ENCODE measurements around the gene CCDC142. TPM values are rescaled to one million over a fixed set of nuclear protein-coding genes. Genes with fewer than 3 reads are reported as not detected.

CCDC142 gene
- total RNA-seq, 1 experiment from 2014 or later: 24.2 TPM

DNA sequence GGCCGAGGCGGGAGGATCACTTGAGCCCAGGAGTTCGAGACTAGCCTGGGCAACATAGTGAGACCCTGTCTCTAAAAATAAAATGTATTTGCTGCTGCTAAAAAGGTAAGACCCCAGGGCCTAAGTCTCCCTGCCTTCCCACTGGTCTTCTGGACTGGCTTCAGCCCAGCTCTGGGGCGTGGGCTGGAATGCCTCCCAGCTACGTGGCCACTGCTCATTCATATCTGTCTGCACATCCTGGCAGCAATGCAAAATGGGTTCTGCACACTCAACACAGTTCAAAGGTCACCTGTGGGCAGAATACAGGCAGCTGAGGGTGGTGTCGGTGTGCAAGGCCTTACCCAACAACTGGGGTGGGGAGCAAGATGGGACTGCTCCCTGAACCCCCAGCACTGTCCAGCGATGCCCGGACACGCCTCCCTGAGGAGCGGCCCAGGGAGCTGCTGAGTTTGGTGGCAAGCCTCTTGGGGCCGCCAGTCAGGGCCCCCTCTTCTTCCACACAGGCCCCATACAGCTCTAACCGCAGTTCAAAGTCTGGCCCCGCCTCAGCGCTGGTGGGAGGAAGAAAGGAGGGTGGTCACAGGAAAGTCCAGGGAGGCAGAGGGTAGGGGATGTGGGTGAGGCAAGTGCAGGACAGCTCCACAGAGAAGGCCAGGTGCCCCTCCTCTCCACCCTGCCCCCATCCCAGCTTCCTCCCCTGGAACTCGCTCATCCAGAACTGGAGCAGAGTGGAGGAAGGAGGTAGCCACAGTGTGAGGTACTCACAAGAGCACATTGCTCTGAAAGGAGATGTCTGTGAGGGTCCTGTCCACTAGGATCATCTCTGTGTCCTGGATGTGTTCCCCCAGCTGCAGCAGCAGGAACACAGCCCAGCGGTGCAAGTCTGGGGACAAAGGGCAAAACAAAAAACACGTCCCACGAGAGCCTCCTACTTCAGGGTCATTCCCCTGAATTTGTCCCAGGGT, 53.0 kb downstream of the CCDC142 start:
- H3K4me3 ChIP-seq (ENCODE audit: low read depth in 2 of 2, low read length in 2 of 2): no peak overlapping the region
- intact Hi-C loops (cut with micrococcal nuclease; ENCODE audit: unreplicated experiment): no loop called here
- H3K4me1 ChIP-seq (ENCODE audit: control insufficient read depth, insufficient read depth, low read length): peaks cover 3% of the 10 kb centered on the region; the same call in 1 of the 2 replicates
- in situ Hi-C loops (cut with HindIII; ENCODE audit: low pct_unique_long_range_greater_than_20kb, low sequenced_read_pairs): no loop called here
- DNase-seq (ENCODE audit: low read depth, low spot score) (no peak), ATAC-seq (no peak)
- ChIA-PET CTCF (interaction anchor here (0.7 kb wide), 1 partner anchor 26 kb away, joined by 3 read pairs; no protein-coding TSS in a partner anchor), POLR2A (no interaction called here)
- H3K27me3 ChIP-seq (ENCODE audit: control insufficient read depth, insufficient read depth, low read length): no peaks in the 10 kb centered on the region
- peaks cover 7% of the 10 kb centered on the region for H3K36me3 ChIP-seq (ENCODE audit: control insufficient read depth, insufficient read depth, low read length)
- TF ChIP-seq, protein P1, sequence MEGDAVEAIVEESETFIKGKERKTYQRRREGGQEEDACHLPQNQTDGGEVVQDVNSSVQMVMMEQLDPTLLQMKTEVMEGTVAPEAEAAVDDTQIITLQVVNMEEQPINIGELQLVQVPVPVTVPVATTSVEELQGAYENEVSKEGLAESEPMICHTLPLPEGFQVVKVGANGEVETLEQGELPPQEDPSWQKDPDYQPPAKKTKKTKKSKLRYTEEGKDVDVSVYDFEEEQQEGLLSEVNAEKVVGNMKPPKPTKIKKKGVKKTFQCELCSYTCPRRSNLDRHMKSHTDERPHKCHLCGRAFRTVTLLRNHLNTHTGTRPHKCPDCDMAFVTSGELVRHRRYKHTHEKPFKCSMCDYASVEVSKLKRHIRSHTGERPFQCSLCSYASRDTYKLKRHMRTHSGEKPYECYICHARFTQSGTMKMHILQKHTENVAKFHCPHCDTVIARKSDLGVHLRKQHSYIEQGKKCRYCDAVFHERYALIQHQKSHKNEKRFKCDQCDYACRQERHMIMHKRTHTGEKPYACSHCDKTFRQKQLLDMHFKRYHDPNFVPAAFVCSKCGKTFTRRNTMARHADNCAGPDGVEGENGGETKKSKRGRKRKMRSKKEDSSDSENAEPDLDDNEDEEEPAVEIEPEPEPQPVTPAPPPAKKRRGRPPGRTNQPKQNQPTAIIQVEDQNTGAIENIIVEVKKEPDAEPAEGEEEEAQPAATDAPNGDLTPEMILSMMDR (IDR thresholded peaks at IDR 0.05): no peak
- no peak for TF ChIP-seq SIN3A (IDR thresholded peaks at IDR 0.05; ENCODE audit: borderline replicate concordance, insufficient read depth, low read depth, low read length)
- no peak for TF ChIP-seq POLR2AphosphoS5 (IDR thresholded peaks at IDR 0.05; ENCODE audit: low read depth, low read length)
- no TSS peak for BruUV-seq (replicated peaks)
- H3K27ac ChIP-seq (ENCODE audit: low read length): no peak overlapping the region
- H3K9me3 ChIP-seq (ENCODE audit: control insufficient read depth, insufficient read depth, low read depth, low read length): no peaks in the 10 kb centered on the region

DNA sequence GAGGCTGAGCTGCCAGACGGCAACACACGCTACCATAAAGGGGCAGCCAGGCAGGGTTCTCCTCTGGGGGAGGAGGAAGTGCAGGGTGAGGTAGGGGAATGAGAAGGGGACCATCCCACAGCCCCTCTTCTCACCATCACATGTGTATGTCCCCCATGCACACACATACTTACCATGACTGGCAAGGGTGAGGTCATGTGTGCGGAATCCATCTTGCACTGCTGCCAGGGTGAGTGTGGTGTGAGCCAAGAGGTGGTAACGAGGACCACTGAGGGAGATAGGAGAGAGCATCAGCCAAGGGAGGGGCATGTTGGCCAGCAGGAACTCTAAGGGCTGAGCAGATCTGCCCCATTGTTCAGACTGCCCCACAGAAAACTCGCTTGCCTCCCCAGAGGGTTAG, 54.1 kb downstream of the CCDC142 start:
- ATAC-seq (no peak), DNase-seq (ENCODE audit: low read depth, low spot score) (no peak)
- POLR2A ChIA-PET: interaction anchor here (0.7 kb wide), 1 partner anchor 152 kb away, joined by 4 read pairs; no protein-coding TSS in a partner anchor
- intact Hi-C loops (cut with micrococcal nuclease; ENCODE audit: unreplicated experiment) (no loop called here), in situ Hi-C loops (cut with HindIII; ENCODE audit: low pct_unique_long_range_greater_than_20kb, low sequenced_read_pairs) (no loop called here)
- CTCF ChIA-PET: no interaction called here
- Histone ChIP-seq H3K9me3 (ENCODE audit: control insufficient read depth, insufficient read depth, low read depth, low read length) (no peaks in the 10 kb centered on the region), H3K4me3 (ENCODE audit: low read depth in 2 of 2, low read length in 2 of 2) (no peak overlapping the region), H3K27ac (ENCODE audit: low read length) (no peak overlapping the region), H3K27me3 (ENCODE audit: control insufficient read depth, insufficient read depth, low read length) (no peaks in the 10 kb centered on the region), H3K4me1 (ENCODE audit: control insufficient read depth, insufficient read depth, low read length) (peaks cover 3% of the 10 kb centered on the region; the same call in 1 of the 2 replicates), H3K36me3 (ENCODE audit: control insufficient read depth, insufficient read depth, low read length) (peaks cover 7% of the 10 kb centered on the region)
- TF ChIP-seq, protein P2, sequence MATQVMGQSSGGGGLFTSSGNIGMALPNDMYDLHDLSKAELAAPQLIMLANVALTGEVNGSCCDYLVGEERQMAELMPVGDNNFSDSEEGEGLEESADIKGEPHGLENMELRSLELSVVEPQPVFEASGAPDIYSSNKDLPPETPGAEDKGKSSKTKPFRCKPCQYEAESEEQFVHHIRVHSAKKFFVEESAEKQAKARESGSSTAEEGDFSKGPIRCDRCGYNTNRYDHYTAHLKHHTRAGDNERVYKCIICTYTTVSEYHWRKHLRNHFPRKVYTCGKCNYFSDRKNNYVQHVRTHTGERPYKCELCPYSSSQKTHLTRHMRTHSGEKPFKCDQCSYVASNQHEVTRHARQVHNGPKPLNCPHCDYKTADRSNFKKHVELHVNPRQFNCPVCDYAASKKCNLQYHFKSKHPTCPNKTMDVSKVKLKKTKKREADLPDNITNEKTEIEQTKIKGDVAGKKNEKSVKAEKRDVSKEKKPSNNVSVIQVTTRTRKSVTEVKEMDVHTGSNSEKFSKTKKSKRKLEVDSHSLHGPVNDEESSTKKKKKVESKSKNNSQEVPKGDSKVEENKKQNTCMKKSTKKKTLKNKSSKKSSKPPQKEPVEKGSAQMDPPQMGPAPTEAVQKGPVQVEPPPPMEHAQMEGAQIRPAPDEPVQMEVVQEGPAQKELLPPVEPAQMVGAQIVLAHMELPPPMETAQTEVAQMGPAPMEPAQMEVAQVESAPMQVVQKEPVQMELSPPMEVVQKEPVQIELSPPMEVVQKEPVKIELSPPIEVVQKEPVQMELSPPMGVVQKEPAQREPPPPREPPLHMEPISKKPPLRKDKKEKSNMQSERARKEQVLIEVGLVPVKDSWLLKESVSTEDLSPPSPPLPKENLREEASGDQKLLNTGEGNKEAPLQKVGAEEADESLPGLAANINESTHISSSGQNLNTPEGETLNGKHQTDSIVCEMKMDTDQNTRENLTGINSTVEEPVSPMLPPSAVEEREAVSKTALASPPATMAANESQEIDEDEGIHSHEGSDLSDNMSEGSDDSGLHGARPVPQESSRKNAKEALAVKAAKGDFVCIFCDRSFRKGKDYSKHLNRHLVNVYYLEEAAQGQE (IDR thresholded peaks at IDR 0.05; ENCODE audit: insufficient read depth in 1 of 2, low read depth in 2 of 2, low read length in 1 of 2): no peak
- no peak for TF ChIP-seq POLR2AphosphoS5 (IDR thresholded peaks at IDR 0.05; ENCODE audit: low read depth, low read length)
- TF ChIP-seq TCF7L2 (IDR thresholded peaks at IDR 0.05; ENCODE audit: low read depth, low read length): no peak
- TF ChIP-seq, protein P1 (IDR thresholded peaks at IDR 0.05): no peak
- no peak for TF ChIP-seq SIN3A (IDR thresholded peaks at IDR 0.05; ENCODE audit: borderline replicate concordance, insufficient read depth, low read depth, low read length)
- BruUV-seq (replicated peaks): no TSS peak
